ENCODE data around the gene HGFAC. TPM values are rescaled to one million over a fixed set of nuclear protein-coding genes. Genes with fewer than 3 reads are reported as not detected.
"Not testable (repeated sequence)": the region's sequence is repeated elsewhere in the genome, so short reads cannot be mapped to it uniquely, and the experiment has no call there.

The HGFAC gene
- total and polyA plus RNA-seq, 8 donors = 0.50 to 3.4 (median 1.2) TPM; not detected in 5

DNA sequence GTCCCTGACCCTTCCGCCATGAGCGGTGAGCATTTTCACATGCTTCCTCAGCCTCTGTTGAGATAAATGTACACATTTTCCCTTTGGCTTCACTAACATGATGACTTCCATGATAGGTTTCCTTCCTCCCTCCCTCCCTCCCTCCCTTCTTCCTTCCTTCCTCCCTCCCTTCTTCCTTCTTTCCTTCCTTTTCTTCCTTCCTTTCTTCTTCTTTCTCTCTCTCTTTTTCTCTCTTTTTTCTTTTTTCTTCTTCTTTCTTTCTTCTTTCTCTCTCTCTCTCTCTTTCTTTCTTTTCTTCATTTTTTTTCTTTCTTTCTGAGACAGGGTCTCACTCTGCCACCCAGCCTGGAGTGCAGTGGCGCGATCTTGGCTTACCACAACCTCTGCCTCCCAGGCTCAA, 8.9 kb downstream of the HGFAC start:
- H3K4me1 ChIP-seq = peaks cover 5 to 18% (median 12%) of the 10 kb centered on the region in 4 donors
- H3K4me3 ChIP-seq = no peak overlapping the region
- H3K36me3 ChIP-seq = no peaks in the 10 kb centered on the region
- H3K27ac ChIP-seq = no peak overlapping the region
- intact Hi-C loops (cut with DNase I; ENCODE audit: low total_unique reads) = no loop called here
- 93 to 100% (median 98%) methylated on average over 4 of the region's 4 CpGs for WGBS, 5 donors
- DNase-seq = no peak
- H3K27me3 ChIP-seq = no peaks in the 10 kb centered on the region
- peaks cover 7 to 12% (median 8%) of the 10 kb centered on the region in 4 donors for H3K9me3 ChIP-seq
- TF ChIP-seq EP300 (IDR thresholded peaks at IDR 0.05) (no peak), POLR2AphosphoS5 (IDR thresholded peaks at IDR 0.05) (no peak), POLR2A (IDR thresholded peaks at IDR 0.05) (no peak), CTCF (IDR thresholded peaks at IDR 0.05) (no peak)

DNA sequence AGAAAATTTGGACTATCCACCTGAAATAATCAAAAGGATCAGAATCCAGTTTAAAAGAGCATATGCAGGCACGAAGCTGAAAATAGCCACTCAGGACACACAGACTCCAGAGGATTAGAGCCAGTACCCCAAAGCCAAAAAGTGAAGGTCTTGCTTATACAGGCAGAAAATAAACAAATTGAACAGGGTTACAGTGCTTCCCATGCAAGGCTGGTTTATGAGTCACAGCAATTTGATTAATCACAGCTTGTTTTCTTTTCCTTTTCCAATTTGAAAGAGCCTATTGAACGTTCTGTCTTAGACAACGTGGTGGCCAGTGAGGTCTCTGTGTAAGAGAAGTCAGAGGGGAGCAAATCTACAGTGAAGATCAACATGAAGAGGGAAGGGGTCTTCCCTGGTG, 10.2 kb downstream of the HGFAC start:
- peaks cover 11 to 20% (median 16%) of the 10 kb centered on the region in 4 donors for H3K9me3 ChIP-seq
- H3K36me3 ChIP-seq = no peaks in the 10 kb centered on the region
- DNase-seq = no peak
- intact Hi-C loops (cut with DNase I; ENCODE audit: low total_unique reads) = no loop called here
- TF ChIP-seq CTCF (IDR thresholded peaks at IDR 0.05) (no peak), POLR2AphosphoS5 (IDR thresholded peaks at IDR 0.05) (peak in 1 of 3 donors; percentile 34), EP300 (IDR thresholded peaks at IDR 0.05) (no peak), POLR2A (IDR thresholded peaks at IDR 0.05) (no peak)
- 24 to 39% (median 29%) methylated on average over 3 of the region's 3 CpGs for WGBS, 5 donors
- H3K4me3 ChIP-seq = no peak overlapping the region
- H3K27me3 ChIP-seq = no peaks in the 10 kb centered on the region
- H3K4me1 ChIP-seq = peaks cover 5 to 18% (median 12%) of the 10 kb centered on the region in 4 donors
- H3K27ac ChIP-seq = peak overlapping the region in 3 of 5 donors; percentile 1 to 40 (median 35)

DNA sequence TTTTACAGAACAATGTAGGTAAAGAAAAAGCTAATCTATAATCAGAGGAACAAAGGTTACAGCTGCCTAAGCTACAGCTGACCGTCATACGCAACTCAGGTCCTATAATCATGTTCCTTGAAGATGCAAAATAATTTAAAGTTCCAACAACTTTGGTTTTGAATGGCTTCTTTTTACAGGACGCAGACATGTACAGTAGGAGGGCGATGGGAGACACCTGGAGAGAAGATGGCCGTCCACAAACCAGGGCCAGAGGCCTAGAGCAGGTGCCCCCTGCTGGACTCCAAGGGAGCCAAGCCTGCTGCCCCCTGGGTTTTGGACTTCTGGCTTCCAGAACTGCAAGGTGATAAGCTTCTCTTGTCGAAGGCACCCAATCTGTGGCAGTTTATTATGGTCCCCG, 10.6 kb downstream of the HGFAC start:
- TF ChIP-seq EP300 (IDR thresholded peaks at IDR 0.05) = no peak
- no peak for TF ChIP-seq POLR2A (IDR thresholded peaks at IDR 0.05)
- TF ChIP-seq POLR2AphosphoS5 (IDR thresholded peaks at IDR 0.05) = no peak
- TF ChIP-seq CTCF (IDR thresholded peaks at IDR 0.05) = no peak
- Histone ChIP-seq H3K27ac (peak overlapping the region in 2 of 5 donors; percentile 1 to 40), H3K9me3 (peaks cover 11 to 20% (median 16%) of the 10 kb centered on the region in 4 donors), H3K36me3 (no peaks in the 10 kb centered on the region), H3K4me3 (no peak overlapping the region), H3K4me1 (peaks cover 5 to 18% (median 12%) of the 10 kb centered on the region in 4 donors), H3K27me3 (no peaks in the 10 kb centered on the region)
- DNase-seq = no peak
- 50 to 77% (median 67%) methylated on average over 7 of the region's 7 CpGs for WGBS, 5 donors
- intact Hi-C loops (cut with DNase I; ENCODE audit: low total_unique reads) = no loop called here

DNA sequence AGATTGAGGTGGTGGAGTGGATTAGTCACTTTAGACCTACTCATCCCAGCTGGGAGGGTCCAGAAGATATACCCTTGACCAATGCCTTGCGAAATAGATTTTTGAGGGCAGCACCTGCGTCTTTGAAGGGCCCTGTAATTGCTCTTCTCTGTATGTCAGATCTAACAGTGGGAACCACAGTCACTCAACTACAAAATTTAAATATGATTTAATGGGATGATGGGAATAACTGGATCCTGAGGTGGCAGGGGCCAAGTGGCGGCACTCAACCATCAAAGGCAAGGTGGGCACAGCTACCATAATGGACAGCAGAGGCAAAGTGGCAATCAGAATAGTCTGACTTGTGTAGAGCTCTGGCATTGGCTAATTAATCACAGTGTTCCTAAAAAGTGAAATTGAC, 13.8 kb downstream of the HGFAC start:
- H3K27me3 ChIP-seq; intact Hi-C loops (cut with DNase I; ENCODE audit: low total_unique reads); DNase-seq; H3K27ac ChIP-seq; H3K4me3 ChIP-seq; H3K36me3 ChIP-seq: not testable (repeated sequence)
- peaks cover 11 to 20% (median 16%) of the 10 kb centered on the region in 4 donors for H3K9me3 ChIP-seq
- WGBS, 5 donors = 86 to 96% (median 92%) methylated on average over 3 of the region's 3 CpGs
- H3K4me1 ChIP-seq = peaks cover 5 to 18% (median 13%) of the 10 kb centered on the region in 4 donors

DNA sequence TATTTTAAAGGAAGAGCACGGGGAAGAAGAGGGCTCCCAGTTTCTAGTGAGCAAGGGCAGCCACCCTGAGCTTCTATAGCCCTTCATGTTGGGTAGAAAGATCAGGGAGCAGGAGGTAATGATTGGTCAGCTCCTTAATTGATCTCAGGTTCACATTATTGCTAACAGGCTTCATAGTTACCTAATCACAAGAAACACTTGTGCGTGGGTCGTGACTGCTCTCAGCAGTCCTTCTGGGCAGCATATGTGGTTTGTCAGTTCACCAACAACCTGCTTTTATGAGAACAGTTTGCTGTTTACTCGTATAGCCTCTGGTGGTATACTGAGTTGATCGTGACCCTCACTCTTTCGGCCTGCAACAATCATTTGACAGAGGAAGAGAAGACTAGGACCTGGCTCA, 16.6 kb downstream of the HGFAC start:
- intact Hi-C loops (cut with DNase I; ENCODE audit: low total_unique reads) = no loop called here
- no peak for TF ChIP-seq CTCF (IDR thresholded peaks at IDR 0.05)
- TF ChIP-seq EP300 (IDR thresholded peaks at IDR 0.05) = no peak
- no peak for TF ChIP-seq POLR2AphosphoS5 (IDR thresholded peaks at IDR 0.05)
- no peak for TF ChIP-seq POLR2A (IDR thresholded peaks at IDR 0.05)
- 82 to 94% (median 90%) methylated on average over 6 of the region's 6 CpGs for WGBS, 5 donors
- Histone ChIP-seq H3K9me3 (peaks cover 11 to 20% (median 16%) of the 10 kb centered on the region in 4 donors), H3K36me3 (no peaks in the 10 kb centered on the region), H3K27ac (no peak overlapping the region), H3K27me3 (peaks cover 0 to 12% (median 1%) of the 10 kb centered on the region in 3 donors), H3K4me3 (no peak overlapping the region), H3K4me1 (peaks cover 8 to 30% (median 23%) of the 10 kb centered on the region in 4 donors)
- DNase-seq = no peak

GRCh38 chr4:3459156-3459555, 17.4 kb downstream of the HGFAC start:
- peaks cover 0 to 20% (median 9%) of the 10 kb centered on the region in 3 donors for H3K27me3 ChIP-seq
- H3K4me3 ChIP-seq; H3K36me3 ChIP-seq; H3K27ac ChIP-seq; DNase-seq; intact Hi-C loops (cut with DNase I; ENCODE audit: low total_unique reads): not testable (repeated sequence)
- peaks cover 11 to 20% (median 16%) of the 10 kb centered on the region in 4 donors for H3K9me3 ChIP-seq
- WGBS, 5 donors = 68 to 89% (median 87%) methylated on average over 5 of the region's 5 CpGs
- H3K4me1 ChIP-seq = peaks cover 8 to 38% (median 31%) of the 10 kb centered on the region in 4 donors
